HG02642 (cell line): ENCODE data around the gene FOXE3.
A peak's percentile ranks its signal among the peaks of the same experiment; 100 is the strongest.

Source experiments
- ATAC-seq: cut with Tn5 transposase; IDR thresholded peaks from one replicate; pipeline ENCODE4 v1.9.1; 2021; ENCODE audit warnings: mild to moderate bottlenecking; ENCODE audit not compliant: unreplicated experiment, poor library complexity

Gene FOXE3

GRCh38 chr1:47433477-47434050 lies 17.5 kb downstream of the FOXE3 start:
- ATAC-seq, result no peak

- ATAC-seq, result no peak
Measured at GRCh38 chr1:47434051-47434842, 18.2 kb downstream of the FOXE3 start.

GRCh38 chr1:47435506-47436303 lies 19.6 kb downstream of the FOXE3 start:
- ATAC-seq, result no peak

- peak; percentile 38 for ATAC-seq
Measured at GRCh38 chr1:47436304-47436978, 20.4 kb downstream of the FOXE3 start.

- ATAC-seq, result peak; percentile 15
Measured at GRCh38 chr1:47436979-47437446, 20.9 kb downstream of the FOXE3 start.

GRCh38 chr1:47437447-47438164 lies 21.5 kb downstream of the FOXE3 start, which contains the start of gene FOXD2:
TSS of gene FOXD2 (plus strand) at chr1:47438044. CDS start at chr1:47438136, 92 bp downstream.
- peak; percentile 88 for ATAC-seq

- ATAC-seq, result no peak
Measured at GRCh38 chr1:47438165-47439016, 22.3 kb downstream of the FOXE3 start.

- ATAC-seq, result no peak
Measured at GRCh38 chr1:47439017-47439818, 23.1 kb downstream of the FOXE3 start.

- no peak for ATAC-seq
Measured at GRCh38 chr1:47439819-47440598, 23.9 kb downstream of the FOXE3 start.

- ATAC-seq, result no peak
Measured at GRCh38 chr1:47440599-47441081, 24.6 kb downstream of the FOXE3 start.

GRCh38 chr1:47441450-47442106 lies 25.5 kb downstream of the FOXE3 start:
- no peak for ATAC-seq

- no peak for ATAC-seq
Measured at GRCh38 chr1:47442202-47442601, 26.1 kb downstream of the FOXE3 start.

- no peak for ATAC-seq
Measured at GRCh38 chr1:47442842-47443529, 26.9 kb downstream of the FOXE3 start.

- no peak for ATAC-seq
Measured at GRCh38 chr1:47443530-47444296, 27.6 kb downstream of the FOXE3 start.

GRCh38 chr1:47444297-47444561 lies 28.1 kb downstream of the FOXE3 start:
- ATAC-seq, result no peak
